ENCODE results near the gene PICALM.

DNA sequence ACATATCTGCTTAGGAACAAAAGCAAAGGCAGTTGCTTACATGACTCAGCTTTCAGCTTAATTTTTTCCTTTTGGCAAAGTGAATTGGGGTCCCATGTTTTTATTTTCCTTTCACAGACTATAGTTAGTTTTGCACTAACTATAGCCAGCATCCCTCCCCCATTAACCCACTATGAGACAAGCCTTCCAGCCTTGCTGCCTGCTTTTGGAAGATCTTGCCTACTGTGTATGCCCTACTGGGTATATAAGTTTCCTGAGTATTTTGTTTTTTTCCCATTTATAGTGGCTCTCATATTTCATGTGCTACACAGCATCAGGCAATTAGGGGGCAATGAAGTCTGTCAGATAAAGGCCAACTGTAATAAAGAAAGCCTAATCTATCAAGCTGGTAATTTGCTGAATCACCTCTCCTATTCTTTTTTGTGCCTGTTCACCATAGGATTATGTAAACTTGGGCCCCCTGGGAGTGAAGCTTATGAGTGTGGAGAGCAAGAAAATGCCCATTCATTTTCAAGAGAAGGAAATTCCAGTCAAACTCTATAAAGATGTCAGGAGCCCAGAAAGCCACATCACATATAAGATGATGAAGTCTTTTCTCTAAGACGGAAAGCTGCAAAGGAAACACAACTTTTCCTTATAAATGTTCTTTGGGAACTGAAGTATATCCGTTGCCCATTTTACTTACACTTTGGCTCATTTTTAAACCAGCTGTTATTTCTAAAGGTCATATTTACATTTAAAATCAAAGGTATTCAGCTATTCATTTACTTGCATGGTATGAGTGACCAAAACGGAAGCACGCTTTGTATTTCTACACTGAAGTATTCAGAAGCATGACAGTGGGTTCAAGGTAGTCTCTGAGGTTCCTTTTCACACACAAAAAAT is 149.7 kb downstream of the PICALM start:
- TF ChIP-seq CHD2 (IDR thresholded peaks at IDR 0.05; ENCODE audit: low read length) (no peak), RFX5 (IDR thresholded peaks at IDR 0.05; ENCODE audit: borderline replicate concordance, low read depth, low read length) (no peak), EZH2 (IDR thresholded peaks at IDR 0.05; ENCODE audit: low read depth, low read length, severe bottlenecking) (no peak), POLR2A (IDR thresholded peaks at IDR 0.05; ENCODE audit: control extremely low read depth in 1 of 2, low read depth in 2 of 2, low read length in 2 of 2) (no peak), CREB1 (IDR thresholded peaks at IDR 0.05) (no peak)
- TF ChIP-seq, protein P1, sequence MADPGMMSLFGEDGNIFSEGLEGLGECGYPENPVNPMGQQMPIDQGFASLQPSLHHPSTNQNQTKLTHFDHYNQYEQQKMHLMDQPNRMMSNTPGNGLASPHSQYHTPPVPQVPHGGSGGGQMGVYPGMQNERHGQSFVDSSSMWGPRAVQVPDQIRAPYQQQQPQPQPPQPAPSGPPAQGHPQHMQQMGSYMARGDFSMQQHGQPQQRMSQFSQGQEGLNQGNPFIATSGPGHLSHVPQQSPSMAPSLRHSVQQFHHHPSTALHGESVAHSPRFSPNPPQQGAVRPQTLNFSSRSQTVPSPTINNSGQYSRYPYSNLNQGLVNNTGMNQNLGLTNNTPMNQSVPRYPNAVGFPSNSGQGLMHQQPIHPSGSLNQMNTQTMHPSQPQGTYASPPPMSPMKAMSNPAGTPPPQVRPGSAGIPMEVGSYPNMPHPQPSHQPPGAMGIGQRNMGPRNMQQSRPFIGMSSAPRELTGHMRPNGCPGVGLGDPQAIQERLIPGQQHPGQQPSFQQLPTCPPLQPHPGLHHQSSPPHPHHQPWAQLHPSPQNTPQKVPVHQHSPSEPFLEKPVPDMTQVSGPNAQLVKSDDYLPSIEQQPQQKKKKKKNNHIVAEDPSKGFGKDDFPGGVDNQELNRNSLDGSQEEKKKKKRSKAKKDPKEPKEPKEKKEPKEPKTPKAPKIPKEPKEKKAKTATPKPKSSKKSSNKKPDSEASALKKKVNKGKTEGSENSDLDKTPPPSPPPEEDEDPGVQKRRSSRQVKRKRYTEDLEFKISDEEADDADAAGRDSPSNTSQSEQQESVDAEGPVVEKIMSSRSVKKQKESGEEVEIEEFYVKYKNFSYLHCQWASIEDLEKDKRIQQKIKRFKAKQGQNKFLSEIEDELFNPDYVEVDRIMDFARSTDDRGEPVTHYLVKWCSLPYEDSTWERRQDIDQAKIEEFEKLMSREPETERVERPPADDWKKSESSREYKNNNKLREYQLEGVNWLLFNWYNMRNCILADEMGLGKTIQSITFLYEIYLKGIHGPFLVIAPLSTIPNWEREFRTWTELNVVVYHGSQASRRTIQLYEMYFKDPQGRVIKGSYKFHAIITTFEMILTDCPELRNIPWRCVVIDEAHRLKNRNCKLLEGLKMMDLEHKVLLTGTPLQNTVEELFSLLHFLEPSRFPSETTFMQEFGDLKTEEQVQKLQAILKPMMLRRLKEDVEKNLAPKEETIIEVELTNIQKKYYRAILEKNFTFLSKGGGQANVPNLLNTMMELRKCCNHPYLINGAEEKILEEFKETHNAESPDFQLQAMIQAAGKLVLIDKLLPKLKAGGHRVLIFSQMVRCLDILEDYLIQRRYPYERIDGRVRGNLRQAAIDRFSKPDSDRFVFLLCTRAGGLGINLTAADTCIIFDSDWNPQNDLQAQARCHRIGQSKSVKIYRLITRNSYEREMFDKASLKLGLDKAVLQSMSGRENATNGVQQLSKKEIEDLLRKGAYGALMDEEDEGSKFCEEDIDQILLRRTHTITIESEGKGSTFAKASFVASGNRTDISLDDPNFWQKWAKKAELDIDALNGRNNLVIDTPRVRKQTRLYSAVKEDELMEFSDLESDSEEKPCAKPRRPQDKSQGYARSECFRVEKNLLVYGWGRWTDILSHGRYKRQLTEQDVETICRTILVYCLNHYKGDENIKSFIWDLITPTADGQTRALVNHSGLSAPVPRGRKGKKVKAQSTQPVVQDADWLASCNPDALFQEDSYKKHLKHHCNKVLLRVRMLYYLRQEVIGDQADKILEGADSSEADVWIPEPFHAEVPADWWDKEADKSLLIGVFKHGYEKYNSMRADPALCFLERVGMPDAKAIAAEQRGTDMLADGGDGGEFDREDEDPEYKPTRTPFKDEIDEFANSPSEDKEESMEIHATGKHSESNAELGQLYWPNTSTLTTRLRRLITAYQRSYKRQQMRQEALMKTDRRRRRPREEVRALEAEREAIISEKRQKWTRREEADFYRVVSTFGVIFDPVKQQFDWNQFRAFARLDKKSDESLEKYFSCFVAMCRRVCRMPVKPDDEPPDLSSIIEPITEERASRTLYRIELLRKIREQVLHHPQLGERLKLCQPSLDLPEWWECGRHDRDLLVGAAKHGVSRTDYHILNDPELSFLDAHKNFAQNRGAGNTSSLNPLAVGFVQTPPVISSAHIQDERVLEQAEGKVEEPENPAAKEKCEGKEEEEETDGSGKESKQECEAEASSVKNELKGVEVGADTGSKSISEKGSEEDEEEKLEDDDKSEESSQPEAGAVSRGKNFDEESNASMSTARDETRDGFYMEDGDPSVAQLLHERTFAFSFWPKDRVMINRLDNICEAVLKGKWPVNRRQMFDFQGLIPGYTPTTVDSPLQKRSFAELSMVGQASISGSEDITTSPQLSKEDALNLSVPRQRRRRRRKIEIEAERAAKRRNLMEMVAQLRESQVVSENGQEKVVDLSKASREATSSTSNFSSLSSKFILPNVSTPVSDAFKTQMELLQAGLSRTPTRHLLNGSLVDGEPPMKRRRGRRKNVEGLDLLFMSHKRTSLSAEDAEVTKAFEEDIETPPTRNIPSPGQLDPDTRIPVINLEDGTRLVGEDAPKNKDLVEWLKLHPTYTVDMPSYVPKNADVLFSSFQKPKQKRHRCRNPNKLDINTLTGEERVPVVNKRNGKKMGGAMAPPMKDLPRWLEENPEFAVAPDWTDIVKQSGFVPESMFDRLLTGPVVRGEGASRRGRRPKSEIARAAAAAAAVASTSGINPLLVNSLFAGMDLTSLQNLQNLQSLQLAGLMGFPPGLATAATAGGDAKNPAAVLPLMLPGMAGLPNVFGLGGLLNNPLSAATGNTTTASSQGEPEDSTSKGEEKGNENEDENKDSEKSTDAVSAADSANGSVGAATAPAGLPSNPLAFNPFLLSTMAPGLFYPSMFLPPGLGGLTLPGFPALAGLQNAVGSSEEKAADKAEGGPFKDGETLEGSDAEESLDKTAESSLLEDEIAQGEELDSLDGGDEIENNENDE (IDR thresholded peaks at IDR 0.05; ENCODE audit: insufficient replicate concordance, low read length) = no peak
- TF ChIP-seq, protein P2, sequence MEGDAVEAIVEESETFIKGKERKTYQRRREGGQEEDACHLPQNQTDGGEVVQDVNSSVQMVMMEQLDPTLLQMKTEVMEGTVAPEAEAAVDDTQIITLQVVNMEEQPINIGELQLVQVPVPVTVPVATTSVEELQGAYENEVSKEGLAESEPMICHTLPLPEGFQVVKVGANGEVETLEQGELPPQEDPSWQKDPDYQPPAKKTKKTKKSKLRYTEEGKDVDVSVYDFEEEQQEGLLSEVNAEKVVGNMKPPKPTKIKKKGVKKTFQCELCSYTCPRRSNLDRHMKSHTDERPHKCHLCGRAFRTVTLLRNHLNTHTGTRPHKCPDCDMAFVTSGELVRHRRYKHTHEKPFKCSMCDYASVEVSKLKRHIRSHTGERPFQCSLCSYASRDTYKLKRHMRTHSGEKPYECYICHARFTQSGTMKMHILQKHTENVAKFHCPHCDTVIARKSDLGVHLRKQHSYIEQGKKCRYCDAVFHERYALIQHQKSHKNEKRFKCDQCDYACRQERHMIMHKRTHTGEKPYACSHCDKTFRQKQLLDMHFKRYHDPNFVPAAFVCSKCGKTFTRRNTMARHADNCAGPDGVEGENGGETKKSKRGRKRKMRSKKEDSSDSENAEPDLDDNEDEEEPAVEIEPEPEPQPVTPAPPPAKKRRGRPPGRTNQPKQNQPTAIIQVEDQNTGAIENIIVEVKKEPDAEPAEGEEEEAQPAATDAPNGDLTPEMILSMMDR (IDR thresholded peaks at IDR 0.05; ENCODE audit: control extremely low read depth in 1 of 3, insufficient read depth in 1 of 3, low read depth in 1 of 3, low read length in 3 of 3) = no peak

Data from H1 (cell line).